Endothelial cell of umbilical vein (primary cell): Measurements from ENCODE around the gene EPHA5. TPM values are rescaled to one million over a fixed set of nuclear protein-coding genes. Genes with fewer than 3 reads are reported as not detected.

Experiments used
- BruUV-seq: library from RNA; stranded (reverse); fragments of 400-500 nt; replicated peaks from 2 replicates; lab custom pipeline; 2021; lab: Mats Ljungman, UMichigan
- CTCF ChIA-PET: fragments of 300-600, 350-600 bp; sonication (Branson Sonifier 250); formaldehyde crosslinking; loops from one replicate; lab custom pipeline; 2021; ENCODE audit warnings: antibody characterized with exemption, inconsistent platforms; lab: Charles Lee
- POLR2A ChIA-PET: fragments of 300-600, 350-600 bp; sonication (Branson Sonifier 250); formaldehyde crosslinking; loops from one replicate; lab custom pipeline; 2021; ENCODE audit warnings: antibody characterized with exemption, inconsistent platforms; lab: Charles Lee
- DNase-seq: peaks from one replicate; pipeline ENCODE4 v3.0.0-alpha.2; 2011; ENCODE audit warnings: low read depth, low spot score
- FAIRE-seq: peaks from 2 replicates; lab custom pipeline; 2011; peaks lifted over from hg19 to GRCh38; lab: Jason Lieb, UNC
- H2AFZ ChIP-seq: 2 replicates; pipeline ENCODE4 v1.6.0; 2012; ENCODE audit warnings: low read depth, low read length, control low read depth, inconsistent platforms
- H3K27ac ChIP-seq: 2 replicates; pipeline ENCODE4 v1.5.1; 2011; ENCODE audit warnings: low read depth, mild to moderate bottlenecking, control low read depth, low read length, moderate library complexity; ENCODE audit not compliant: insufficient read depth
- H3K27me3 ChIP-seq, 2 experiments: 2 replicates each; pipeline versions ENCODE4 v1.6.0 to v1.6.1; 2011; ENCODE audit warnings: low read length in 2 of 2, mixed read lengths in 1 of 2; ENCODE audit not compliant: control insufficient read depth in 2 of 2, insufficient read depth in 2 of 2
- H3K36me3 ChIP-seq, 2 experiments: 2 replicates in 1 of 2; 3 replicates in 1 of 2; pipeline ENCODE4 v1.5.1; 2011; ENCODE audit warnings: low read length in 2 of 2, mild to moderate bottlenecking in 1 of 2, moderate library complexity in 1 of 2; ENCODE audit not compliant: control insufficient read depth in 2 of 2, insufficient read depth in 2 of 2; ENCODE audit errors: extremely low read depth in 1 of 2
- H3K4me1 ChIP-seq: 3 replicates; pipeline ENCODE4 v1.5.1; 2011; ENCODE audit warnings: mild to moderate bottlenecking, low read length; ENCODE audit not compliant: control insufficient read depth, insufficient read depth; ENCODE audit errors: extremely low read depth
- H3K4me2 ChIP-seq: 2 replicates; pipeline ENCODE4 v1.6.1; 2011; ENCODE audit warnings: low read length, control low read depth, mixed read lengths; ENCODE audit not compliant: insufficient read depth
- H3K4me3 ChIP-seq, 3 experiments: fragments of 200-600 bp in 1 of 3; sonication (generic), shearing (Covaris generic) in 1 of 3; replicated peaks in 1 of 3; 2 replicates each; pipeline ENCODE4 v1.5.1; 2011 to 2016; ENCODE audit warnings: control low read depth in 3 of 3, low read length in 3 of 3, mild to moderate bottlenecking in 2 of 3, inconsistent platforms in 1 of 3, low read depth in 1 of 3, moderate library complexity in 1 of 3; ENCODE audit not compliant: insufficient read depth in 1 of 3
- H3K79me2 ChIP-seq: 2 replicates; pipeline ENCODE4 v1.6.0; 2012; ENCODE audit warnings: low read length, inconsistent platforms; ENCODE audit not compliant: control insufficient read depth, insufficient read depth
- H3K9ac ChIP-seq: replicated peaks from 2 replicates; pipeline ENCODE3; 2011; ENCODE audit warnings: low read length, control low read depth; ENCODE audit not compliant: insufficient read depth; ENCODE audit errors: extremely low read depth
- H3K9me1 ChIP-seq: replicated peaks from 3 replicates; pipeline ENCODE4 v1.6.0; 2011; ENCODE audit warnings: mild to moderate bottlenecking, low read length; ENCODE audit not compliant: control insufficient read depth, insufficient read depth; ENCODE audit errors: extremely low read depth
- H3K9me3 ChIP-seq: replicated peaks from 2 replicates; pipeline ENCODE4 v1.5.1; 2012; ENCODE audit warnings: low read length, inconsistent platforms; ENCODE audit not compliant: control insufficient read depth, insufficient read depth
- H4K20me1 ChIP-seq: replicated peaks from 2 replicates; pipeline ENCODE3; 2011; ENCODE audit warnings: mild to moderate bottlenecking, low read length; ENCODE audit not compliant: control insufficient read depth, insufficient read depth; ENCODE audit errors: extremely low read depth
- CTCF ChIP-seq, 2 donors: IDR thresholded peaks; 1 replicate in 1 of 2; 2 replicates in 1 of 2; pipeline ENCODE4 v1.5.1; 2011; ENCODE audit warnings: low read length in 2 of 2, mild to moderate bottlenecking in 2 of 2, moderate library complexity in 2 of 2, control low read depth in 1 of 2, inconsistent platforms in 1 of 2, low read depth in 1 of 2; ENCODE audit not compliant: insufficient read depth in 1 of 2; ENCODE audit errors: extremely low read depth in 1 of 2
- EZH2 ChIP-seq: IDR thresholded peaks from 2 replicates; pipeline ENCODE4 v1.6.1; 2012; ENCODE audit warnings: borderline replicate concordance, low read depth, mild to moderate bottlenecking, moderate library complexity, low read length, inconsistent platforms; ENCODE audit not compliant: severe bottlenecking
- GATA2 ChIP-seq: IDR thresholded peaks from 2 replicates; pipeline ENCODE4 v1.7.0; 2011; ENCODE audit warnings: low read depth, mild to moderate bottlenecking, moderate library complexity, mixed read lengths, low read length; ENCODE audit not compliant: insufficient read length, insufficient read depth
- MAX ChIP-seq: IDR thresholded peaks from 2 replicates; pipeline ENCODE4 v1.6.1; 2011; ENCODE audit not compliant: insufficient read depth, insufficient read length
- MYC ChIP-seq: IDR thresholded peaks from one replicate; pipeline ENCODE4 v1.6.1; 2011; ENCODE audit warnings: mild to moderate bottlenecking, low read depth, low read length
- POLR2A ChIP-seq: IDR thresholded peaks from 2 replicates; pipeline ENCODE4 v1.6.1; 2012; ENCODE audit warnings: low read depth, mild to moderate bottlenecking, control low read depth, low read length
- POLR2AphosphoS5 ChIP-seq: IDR thresholded peaks from 2 replicates; pipeline ENCODE4 v1.6.1; 2012; ENCODE audit warnings: low read depth, mild to moderate bottlenecking, control low read depth, low read length, moderate library complexity; ENCODE audit not compliant: insufficient read depth
- dilution Hi-C: fragments of 300-500 bp; cut with MboI; formaldehyde crosslinking; loops from one replicate; pipeline ENCODE4 v1.15.0; 2019; ENCODE audit warnings: low sequenced_read_pairs; ENCODE audit not compliant: extremely low pct_ligation_motif_present
- intact Hi-C: fragments of 100-400 bp; cut with micrococcal nuclease; formaldehyde crosslinking; loops from one replicate; pipeline ENCODE4 v1.10.0; 2022
- polyA plus RNA-seq, 4 experiments: library from polyadenylated mRNA; depleted of rRNA in 3 of 4; stranded (reverse) in 3 of 4; unstranded in 1 of 4; fragments of >200 nt; gene quantifications; 2 replicates each; pipeline versions ENCODE4 v1.2.1 to v1.2.3, GENCODE V29; 2011 to 2012; ENCODE audit warnings: missing spikeins in 1 of 4
- total RNA-seq: library from RNA; stranded (reverse); gene quantifications from 2 replicates; pipeline ENCODE4 v1.2.3, GENCODE V29; 2021

Gene EPHA5
- total and polyA plus RNA-seq, 2 donors (not counting 3 experiments of a cell fraction or from before 2014, with no cell fraction given) = 0.31 to 0.39 TPM

GRCh38 chr4:65467068-65467680, 203.1 kb downstream of the EPHA5 start:
- no peak overlapping the region for H3K4me3 ChIP-seq
- dilution Hi-C loops = no loop called here

More at GRCh38 chr4:65467068-65467680, 203.1 kb downstream of the EPHA5 start:
- no peaks in the 10 kb centered on the region for H3K9me3 ChIP-seq
- ChIA-PET CTCF (no interaction called here), POLR2A (no interaction called here)
- TF ChIP-seq MYC (no peak), POLR2A (no peak), POLR2AphosphoS5 (no peak), CTCF (IDR thresholded peaks at IDR 0.05; ENCODE audit: extremely low read depth in 1 of 2, insufficient read depth in 1 of 2, low read depth in 1 of 2, low read length in 2 of 2) (no peak), EZH2 (no peak), GATA2 (no peak), MAX (no peak)
- H3K36me3 ChIP-seq = no peaks in the 10 kb centered on the region
- no peaks in the 10 kb centered on the region for H3K79me2 ChIP-seq
- no peaks in the 10 kb centered on the region for H3K9me1 ChIP-seq
- H3K4me1 ChIP-seq = no peaks in the 10 kb centered on the region
- no peaks in the 10 kb centered on the region for H3K27me3 ChIP-seq
- no peaks in the 10 kb centered on the region for H4K20me1 ChIP-seq
- H3K27ac ChIP-seq = no peak overlapping the region
- FAIRE-seq = no peak
- DNase-seq = no peak
- no peak overlapping the region for H3K4me2 ChIP-seq
- H2AFZ ChIP-seq = no peak overlapping the region
- intact Hi-C loops = no loop called here
- H3K9ac ChIP-seq = no peak overlapping the region
- no TSS peak for BruUV-seq
